B cell (primary cell): ENCODE measurements around the gene ALDOB. TPM values are rescaled to one million over a fixed set of nuclear protein-coding genes. Genes with fewer than 3 reads are reported as not detected.

Source experiments
- ATAC-seq: fragments of 200-7000 bp; cut with Tn5 transposase; one replicate; pipeline ENCODE4 v1.10.0; 2021; ENCODE audit warnings: low read depth, mild to moderate bottlenecking, moderate number of reproducible peaks, moderate library complexity
- CTCF ChIA-PET: fragments of 350-600 bp; sonication (Branson Sonifier 250); formaldehyde crosslinking; loops from one replicate; lab custom pipeline; 2021; ENCODE audit warnings: antibody characterized with exemption, inconsistent platforms; lab: Charles Lee
- POLR2A ChIA-PET: fragments of 350-600 bp; sonication (Branson Sonifier 250); formaldehyde crosslinking; loops from one replicate; lab custom pipeline; 2021; ENCODE audit warnings: antibody characterized with exemption; lab: Charles Lee
- DNase-seq: peaks from one replicate; pipeline ENCODE4 v3.0.0; 2013
- H2AFZ ChIP-seq: 2 replicates; pipeline ENCODE4 v1.6.1; 2012; ENCODE audit warnings: mild to moderate bottlenecking, low read depth, low read length; ENCODE audit not compliant: insufficient read depth, poor library complexity, severe bottlenecking
- H3K27ac ChIP-seq, 2 donors: 1 replicate in 1 of 2; 2 replicates in 1 of 2; pipeline ENCODE4 v1.5.1; 2012 to 2013; ENCODE audit warnings: low read length in 2 of 2, mild to moderate bottlenecking in 2 of 2, moderate library complexity in 1 of 2
- H3K27me3 ChIP-seq, 4 experiments: fragments of 200-600 bp in 1 of 4; sonication (generic) in 1 of 4; replicated peaks in 1 of 4; 1 replicate in 2 of 4; 2 replicates in 2 of 4; pipeline versions ENCODE4 v1.6.1 to v1.7.0; 2013 to 2016; ENCODE audit warnings: low read length in 3 of 4, mild to moderate bottlenecking in 2 of 4, mixed read lengths in 1 of 4, moderate library complexity in 1 of 4; ENCODE audit not compliant: insufficient read depth in 4 of 4, control insufficient read depth in 3 of 4; ENCODE audit errors: control extremely low read depth in 1 of 4
- H3K36me3 ChIP-seq, 2 experiments: replicated peaks in 1 of 2; 1 replicate in 1 of 2; 2 replicates in 1 of 2; pipeline versions ENCODE4 v1.6.1 to v1.7.1; 2013; ENCODE audit warnings: low read length in 1 of 2; ENCODE audit not compliant: insufficient read depth in 2 of 2, control insufficient read depth in 1 of 2; ENCODE audit errors: control extremely low read depth in 1 of 2, extremely low read depth in 1 of 2
- H3K4me1 ChIP-seq, 2 donors: fragments of 200-600 bp in 1 of 2; sonication (generic) in 1 of 2; 1 replicate in 1 of 2; 2 replicates in 1 of 2; pipeline versions ENCODE4 v1.5.1 to v1.6.1; 2013 to 2017; ENCODE audit warnings: low read length in 2 of 2; ENCODE audit not compliant: control insufficient read depth in 2 of 2, insufficient read depth in 2 of 2
- H3K4me2 ChIP-seq: replicated peaks from 2 replicates; pipeline ENCODE3; 2012; ENCODE audit warnings: mild to moderate bottlenecking, low read depth, low read length; ENCODE audit not compliant: poor library complexity, severe bottlenecking
- H3K4me3 ChIP-seq, 5 experiments: fragments of 200-600 bp in 1 of 5; sonication (generic) in 1 of 5; 1 replicate in 3 of 5; 2 replicates in 2 of 5; pipeline versions ENCODE4 v1.5.1 to v1.7.0; 2011 to 2016; ENCODE audit warnings: low read length in 4 of 5, mild to moderate bottlenecking in 4 of 5, low read depth in 2 of 5, control low read depth in 1 of 5, moderate library complexity in 1 of 5; ENCODE audit not compliant: insufficient read depth in 1 of 5; ENCODE audit errors: control extremely low read depth in 1 of 5, extremely low read depth in 1 of 5
- H3K79me2 ChIP-seq: fragments of 200-600 bp; sonication (generic); one replicate; pipeline ENCODE4 v1.6.0; 2016; ENCODE audit warnings: low read length; ENCODE audit not compliant: control insufficient read depth, insufficient read depth
- H3K9ac ChIP-seq: fragments of 200-600 bp; sonication (generic); 2 replicates; pipeline ENCODE4 v1.6.1; 2017; ENCODE audit warnings: mild to moderate bottlenecking, low read length, moderate library complexity
- H3K9me3 ChIP-seq, 3 donors: one replicate each; pipeline versions ENCODE4 v1.6.1 to v1.7.1; 2013; ENCODE audit warnings: low read length in 2 of 3; ENCODE audit not compliant: control insufficient read depth in 2 of 3, insufficient read depth in 1 of 3; ENCODE audit errors: control extremely low read depth in 1 of 3
- H4K20me1 ChIP-seq: 2 replicates; pipeline ENCODE4 v1.6.0; 2012; ENCODE audit warnings: mild to moderate bottlenecking, low read length; ENCODE audit not compliant: insufficient read depth, control insufficient read depth, poor library complexity, severe bottlenecking
- H3K27ac Mint-ChIP-seq: one replicate; pipeline ENCODE4 v1.8.0; 2021; ENCODE audit warnings: mixed read lengths
- H3K27me3 Mint-ChIP-seq: one replicate; pipeline ENCODE4 v1.8.0; 2021; ENCODE audit warnings: mixed read lengths
- H3K4me1 Mint-ChIP-seq: one replicate; pipeline ENCODE4 v1.8.0; 2021; ENCODE audit warnings: mixed read lengths
- H3K4me3 Mint-ChIP-seq: one replicate; pipeline ENCODE4 v1.8.0; 2021; ENCODE audit warnings: mixed read lengths
- H3K9me3 Mint-ChIP-seq: one replicate; pipeline ENCODE4 v1.8.0; 2022; ENCODE audit warnings: mixed read lengths; ENCODE audit not compliant: insufficient read depth
- EZH2 ChIP-seq: IDR thresholded peaks from 2 replicates; pipeline ENCODE4 v1.6.1; 2012; ENCODE audit warnings: borderline replicate concordance, low read depth, mild to moderate bottlenecking, moderate library complexity, low read length; ENCODE audit not compliant: insufficient read depth, poor library complexity, severe bottlenecking
- WGBS: methylation state at CpG from one replicate; pipeline ENCODE4 v1.1.5; 2013; ENCODE audit warnings: missing lambda C conversion rate; ENCODE audit not compliant: insufficient coverage; 5-methylcytosine and 5-hydroxymethylcytosine counted together
- intact Hi-C: fragments of 100-400 bp; cut with micrococcal nuclease; formaldehyde crosslinking; loops from one replicate; pipeline ENCODE4 v1.10.0; 2022
- polyA plus RNA-seq: library from polyadenylated mRNA; depleted of rRNA; stranded (reverse); fragments of >200 nt; gene quantifications from 2 replicates; pipeline ENCODE4 v1.2.3, GENCODE V29; 2012
- total RNA-seq, 2 donors: library from RNA; stranded (reverse); fragments of 120-200 nt in 1 of 2; gene quantifications; 1 replicate in 1 of 2; 2 replicates in 1 of 2; pipeline versions ENCODE4 v1.2.3 to v1.2.4, GENCODE V29; 2013 to 2022
- TF ChIP-seq, protein P1 (sequence below): fragments of 200-600 bp; IDR thresholded peaks from one replicate; pipeline ENCODE4 v1.8.0; 2022; ENCODE audit warnings: antibody characterized with exemption, mild to moderate bottlenecking

ALDOB gene
- total and polyA plus RNA-seq, 2 donors (not counting 1 experiment from before 2014, with no cell fraction given), result not detected

- Histone ChIP-seq H3K9ac (no peak overlapping the region), H3K27me3 (peaks cover 0 to 2% (median 0%) of the 10 kb centered on the region in 4 experiments), H4K20me1 (no peaks in the 10 kb centered on the region), H3K79me2 (no peaks in the 10 kb centered on the region), H3K4me1 (no peaks in the 10 kb centered on the region), H3K4me2 (no peak overlapping the region), H3K36me3 (no peaks in the 10 kb centered on the region), H2AFZ (no peak overlapping the region), H3K9me3 (peaks cover 0 to 14% (median 0%) of the 10 kb centered on the region in 3 donors), H3K4me3 (no peak overlapping the region), H3K27ac (no peak overlapping the region)
- Mint-ChIP-seq H3K27ac (no peak overlapping the region), H3K4me3 (no peak overlapping the region), H3K9me3 (peaks cover 11% of the 10 kb centered on the region), H3K27me3 (peaks cover 4% of the 10 kb centered on the region), H3K4me1 (no peaks in the 10 kb centered on the region)
- WGBS, result no CpG with 5 or more reads among the region's 5 CpGs
- ChIA-PET POLR2A (no interaction called here), CTCF (no interaction called here)
- intact Hi-C loops, result no loop called here
- no peak for ATAC-seq
- TF ChIP-seq, protein P1, sequence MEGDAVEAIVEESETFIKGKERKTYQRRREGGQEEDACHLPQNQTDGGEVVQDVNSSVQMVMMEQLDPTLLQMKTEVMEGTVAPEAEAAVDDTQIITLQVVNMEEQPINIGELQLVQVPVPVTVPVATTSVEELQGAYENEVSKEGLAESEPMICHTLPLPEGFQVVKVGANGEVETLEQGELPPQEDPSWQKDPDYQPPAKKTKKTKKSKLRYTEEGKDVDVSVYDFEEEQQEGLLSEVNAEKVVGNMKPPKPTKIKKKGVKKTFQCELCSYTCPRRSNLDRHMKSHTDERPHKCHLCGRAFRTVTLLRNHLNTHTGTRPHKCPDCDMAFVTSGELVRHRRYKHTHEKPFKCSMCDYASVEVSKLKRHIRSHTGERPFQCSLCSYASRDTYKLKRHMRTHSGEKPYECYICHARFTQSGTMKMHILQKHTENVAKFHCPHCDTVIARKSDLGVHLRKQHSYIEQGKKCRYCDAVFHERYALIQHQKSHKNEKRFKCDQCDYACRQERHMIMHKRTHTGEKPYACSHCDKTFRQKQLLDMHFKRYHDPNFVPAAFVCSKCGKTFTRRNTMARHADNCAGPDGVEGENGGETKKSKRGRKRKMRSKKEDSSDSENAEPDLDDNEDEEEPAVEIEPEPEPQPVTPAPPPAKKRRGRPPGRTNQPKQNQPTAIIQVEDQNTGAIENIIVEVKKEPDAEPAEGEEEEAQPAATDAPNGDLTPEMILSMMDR, result no peak
- TF ChIP-seq EZH2, result no peak
- DNase-seq, result no peak
These were observed 13.9 kb downstream of the ALDOB start for GRCh38 chr9:101421653-101422065.

- no peaks in the 10 kb centered on the region for H3K4me1 Mint-ChIP-seq
- H3K9me3 Mint-ChIP-seq, result peaks cover 13% of the 10 kb centered on the region
- 100% methylated on average over 2 of the region's 2 CpGs for WGBS
- CTCF ChIA-PET, result no interaction called here
- H3K27me3 Mint-ChIP-seq, result peaks cover 4% of the 10 kb centered on the region
- H3K27me3 ChIP-seq, result no peaks in the 10 kb centered on the region
- no peaks in the 10 kb centered on the region for H3K79me2 ChIP-seq
- no peaks in the 10 kb centered on the region for H3K4me1 ChIP-seq
- DNase-seq (no peak), ATAC-seq (no peak)
- H3K4me2 ChIP-seq, result no peak overlapping the region
- TF ChIP-seq, protein P1, result no peak
- TF ChIP-seq EZH2, result no peak
- intact Hi-C loops, result no loop called here
- H3K4me3 ChIP-seq, result no peak overlapping the region
- POLR2A ChIA-PET, result no interaction called here
- H3K27ac ChIP-seq, result no peak overlapping the region
- H2AFZ ChIP-seq, result no peak overlapping the region
- no peak overlapping the region for H3K9ac ChIP-seq
- H3K36me3 ChIP-seq, result no peaks in the 10 kb centered on the region
- peaks cover 0 to 23% (median 0%) of the 10 kb centered on the region in 3 donors for H3K9me3 ChIP-seq
- H4K20me1 ChIP-seq, result no peaks in the 10 kb centered on the region
- H3K4me3 Mint-ChIP-seq, result no peak overlapping the region
- H3K27ac Mint-ChIP-seq, result no peak overlapping the region
These were observed 15.7 kb downstream of the ALDOB start for GRCh38 chr9:101419863-101420262.
